Measurements from ENCODE around the gene AUTS2.

The AUTS2 gene

GRCh38 chr7:69586321-69586720 lies 12.0 kb upstream of the AUTS2 start:
- POLR2A ChIA-PET = no interaction called here
- Histone ChIP-seq H3K4me1 (ENCODE audit: control insufficient read depth, insufficient read depth, low read length) (no peaks in the 10 kb centered on the region), H3K4me3 (ENCODE audit: low read depth, low read length) (no peak overlapping the region), H3K27ac (ENCODE audit: extremely low read depth, low read depth, low read length) (no peak overlapping the region), H3K9me3 (ENCODE audit: control insufficient read depth, insufficient read depth, low read depth, low read length) (no peaks in the 10 kb centered on the region), H3K36me3 (ENCODE audit: control insufficient read depth in 2 of 2, insufficient read depth in 1 of 2, low read length in 2 of 2) (no peaks in the 10 kb centered on the region)
- CTCF ChIA-PET = no interaction called here
- no peak for TF ChIP-seq ZNF580 (tag by site-specific recombination; IDR thresholded peaks at IDR 0.05)
- no peak for TF ChIP-seq ZNF341 (tag by site-specific recombination; IDR thresholded peaks at IDR 0.05; ENCODE audit: low read depth)
- no peak for TF ChIP-seq ZNF747 (tag by site-specific recombination; IDR thresholded peaks at IDR 0.05)
- no peak for TF ChIP-seq ZNF600 (tag by site-specific recombination; IDR thresholded peaks at IDR 0.05)
- peak; percentile 12; the same call in 1 of the 2 replicates for TF ChIP-seq SCRT2 (tag by site-specific recombination; IDR thresholded peaks at IDR 0.05)
- no peak for TF ChIP-seq ZNF596 (tag by site-specific recombination; IDR thresholded peaks at IDR 0.05)
- TF ChIP-seq ZNF449 (tag by site-specific recombination; IDR thresholded peaks at IDR 0.05) = no peak
- no peak for TF ChIP-seq EGR2 (tag by site-specific recombination; IDR thresholded peaks at IDR 0.05; ENCODE audit: low read depth)
- no peak for TF ChIP-seq ZBTB10 (tag by site-specific recombination; IDR thresholded peaks at IDR 0.05)
- TF ChIP-seq REST (tag by site-specific recombination; IDR thresholded peaks at IDR 0.05) = 0 out of 2 replicates have a peak, but pooled peaks have one; percentile 13
- no peak for TF ChIP-seq ZNF423 (tag by site-specific recombination; IDR thresholded peaks at IDR 0.05)
- no peak for TF ChIP-seq KLF7 (tag by site-specific recombination; IDR thresholded peaks at IDR 0.05; ENCODE audit: borderline replicate concordance)
- TF ChIP-seq ZNF266 (tag by site-specific recombination; IDR thresholded peaks at IDR 0.05; ENCODE audit: low read depth) = no peak
- no peak for TF ChIP-seq ZNF426 (tag by site-specific recombination; IDR thresholded peaks at IDR 0.05)
- no peak for TF ChIP-seq PBX3 (CRISPR knock-in tag; IDR thresholded peaks at IDR 0.05)
- TF ChIP-seq ZNF274 (IDR thresholded peaks at IDR 0.05; ENCODE audit: low read length) = no peak
- TF ChIP-seq ZNF274 (tag by site-specific recombination; IDR thresholded peaks at IDR 0.05; ENCODE audit: borderline replicate concordance) = no peak
- TF ChIP-seq ZNF121 (tag by site-specific recombination; IDR thresholded peaks at IDR 0.05) = no peak
- TF ChIP-seq ZFP37 (tag by site-specific recombination; IDR thresholded peaks at IDR 0.05) = no peak
- TF ChIP-seq ZSCAN4 (tag by site-specific recombination; IDR thresholded peaks at IDR 0.05) = peak; percentile 77; the same call in 1 of the 2 replicates
- no peak for TF ChIP-seq ZBTB44 (tag by site-specific recombination; IDR thresholded peaks at IDR 0.05)
